H1 (cell line): ENCODE results near the gene KCNJ2. TPM values are rescaled to one million over a fixed set of nuclear protein-coding genes. Genes with fewer than 3 reads are reported as not detected.

Experiments used
- BRCA1 ChIP-seq: IDR thresholded peaks from 2 replicates; pipeline ENCODE4 v1.6.1; 2012; ENCODE audit warnings: low read depth, low read length, improper control_type of control experiment
- CBX8 ChIP-seq: fragments of 300-800, 300-1000 bp; sonication (generic); IDR thresholded peaks from 2 replicates; pipeline ENCODE4 v1.7.1; 2016; ENCODE audit warnings: low read depth, low read length, borderline replicate concordance
- CTBP2 ChIP-seq: IDR thresholded peaks from 2 replicates; pipeline ENCODE4 v1.7.0; 2011; ENCODE audit warnings: borderline replicate concordance, mild to moderate bottlenecking, moderate library complexity, mixed read lengths, low read length; ENCODE audit not compliant: insufficient read depth, insufficient read length
- PHF8 ChIP-seq: fragments of 200-600 bp; sonication (generic); conservative IDR thresholded peaks from 2 replicates; pipeline ENCODE4 v1.7.1; 2012; ENCODE audit warnings: low read depth, mild to moderate bottlenecking, inconsistent platforms, low read length, moderate library complexity
- RBBP5 ChIP-seq: IDR thresholded peaks from 2 replicates; pipeline ENCODE4 v1.7.1; 2012; ENCODE audit warnings: low read depth, mild to moderate bottlenecking, inconsistent platforms, low read length, moderate library complexity, borderline replicate concordance
- polyA plus RNA-seq, 7 experiments: library from polyadenylated mRNA; depleted of rRNA in 3 of 7; stranded (reverse) in 5 of 7; unstranded in 2 of 7; fragments of >200 nt in 5 of 7; fragments of 200-250 nt in 2 of 7; gene quantifications; 1 replicate in 5 of 7; 2 replicates in 1 of 7; 4 replicates in 1 of 7; pipeline versions ENCODE4 v1.2.1 to v1.2.3, GENCODE V29; 2011 to 2013; ENCODE audit warnings: missing spikeins in 2 of 7, mixed read lengths in 2 of 7
- total RNA-seq: library from RNA; stranded (reverse); fragmentation: NEBNext Ultra II Directional; extraction: Animal tissue kit (Norgen Biotek cat#: 25700); gene quantifications from 2 replicates; pipeline ENCODE4 v1.2.1, GENCODE V29; 2021
- TF ChIP-seq, protein P1 (sequence below): fragments of 300-600 bp; sonication (generic); IDR thresholded peaks from 2 replicates; pipeline ENCODE4 v1.7.1; 2012; ENCODE audit warnings: low read length, moderate library complexity, mild to moderate bottlenecking, inconsistent platforms; ENCODE audit not compliant: insufficient replicate concordance

The KCNJ2 gene
- total and polyA plus RNA-seq, 2 of the 8 experiments (the other 6 are each of a cell fraction or from before 2014, with no cell fraction given), result 0.23 to 0.76 TPM

DNA sequence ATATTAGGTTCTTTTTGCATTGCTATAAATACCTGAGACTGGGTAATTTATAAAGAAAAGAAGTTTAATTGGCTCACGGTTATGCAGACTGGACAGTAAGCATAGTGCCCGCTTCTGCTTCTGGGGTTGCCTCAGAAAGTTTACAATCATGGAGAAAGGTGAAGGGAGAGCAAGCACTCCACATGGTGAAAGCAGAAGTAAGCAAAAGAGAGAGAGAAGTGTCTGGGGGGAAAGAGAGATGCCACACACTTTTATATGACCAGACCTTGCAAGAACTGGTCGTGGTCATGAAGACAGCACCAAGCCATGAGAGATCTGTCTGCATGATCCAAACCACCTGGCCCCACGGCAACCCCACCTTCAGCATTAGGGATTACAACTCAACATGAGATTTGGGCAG is 48.9 kb upstream of the KCNJ2 start (continued):
- TF ChIP-seq BRCA1 (no peak), RBBP5 (no peak), CTBP2 (no peak), CBX8 (no peak), PHF8 (no peak)
- TF ChIP-seq, protein P1, sequence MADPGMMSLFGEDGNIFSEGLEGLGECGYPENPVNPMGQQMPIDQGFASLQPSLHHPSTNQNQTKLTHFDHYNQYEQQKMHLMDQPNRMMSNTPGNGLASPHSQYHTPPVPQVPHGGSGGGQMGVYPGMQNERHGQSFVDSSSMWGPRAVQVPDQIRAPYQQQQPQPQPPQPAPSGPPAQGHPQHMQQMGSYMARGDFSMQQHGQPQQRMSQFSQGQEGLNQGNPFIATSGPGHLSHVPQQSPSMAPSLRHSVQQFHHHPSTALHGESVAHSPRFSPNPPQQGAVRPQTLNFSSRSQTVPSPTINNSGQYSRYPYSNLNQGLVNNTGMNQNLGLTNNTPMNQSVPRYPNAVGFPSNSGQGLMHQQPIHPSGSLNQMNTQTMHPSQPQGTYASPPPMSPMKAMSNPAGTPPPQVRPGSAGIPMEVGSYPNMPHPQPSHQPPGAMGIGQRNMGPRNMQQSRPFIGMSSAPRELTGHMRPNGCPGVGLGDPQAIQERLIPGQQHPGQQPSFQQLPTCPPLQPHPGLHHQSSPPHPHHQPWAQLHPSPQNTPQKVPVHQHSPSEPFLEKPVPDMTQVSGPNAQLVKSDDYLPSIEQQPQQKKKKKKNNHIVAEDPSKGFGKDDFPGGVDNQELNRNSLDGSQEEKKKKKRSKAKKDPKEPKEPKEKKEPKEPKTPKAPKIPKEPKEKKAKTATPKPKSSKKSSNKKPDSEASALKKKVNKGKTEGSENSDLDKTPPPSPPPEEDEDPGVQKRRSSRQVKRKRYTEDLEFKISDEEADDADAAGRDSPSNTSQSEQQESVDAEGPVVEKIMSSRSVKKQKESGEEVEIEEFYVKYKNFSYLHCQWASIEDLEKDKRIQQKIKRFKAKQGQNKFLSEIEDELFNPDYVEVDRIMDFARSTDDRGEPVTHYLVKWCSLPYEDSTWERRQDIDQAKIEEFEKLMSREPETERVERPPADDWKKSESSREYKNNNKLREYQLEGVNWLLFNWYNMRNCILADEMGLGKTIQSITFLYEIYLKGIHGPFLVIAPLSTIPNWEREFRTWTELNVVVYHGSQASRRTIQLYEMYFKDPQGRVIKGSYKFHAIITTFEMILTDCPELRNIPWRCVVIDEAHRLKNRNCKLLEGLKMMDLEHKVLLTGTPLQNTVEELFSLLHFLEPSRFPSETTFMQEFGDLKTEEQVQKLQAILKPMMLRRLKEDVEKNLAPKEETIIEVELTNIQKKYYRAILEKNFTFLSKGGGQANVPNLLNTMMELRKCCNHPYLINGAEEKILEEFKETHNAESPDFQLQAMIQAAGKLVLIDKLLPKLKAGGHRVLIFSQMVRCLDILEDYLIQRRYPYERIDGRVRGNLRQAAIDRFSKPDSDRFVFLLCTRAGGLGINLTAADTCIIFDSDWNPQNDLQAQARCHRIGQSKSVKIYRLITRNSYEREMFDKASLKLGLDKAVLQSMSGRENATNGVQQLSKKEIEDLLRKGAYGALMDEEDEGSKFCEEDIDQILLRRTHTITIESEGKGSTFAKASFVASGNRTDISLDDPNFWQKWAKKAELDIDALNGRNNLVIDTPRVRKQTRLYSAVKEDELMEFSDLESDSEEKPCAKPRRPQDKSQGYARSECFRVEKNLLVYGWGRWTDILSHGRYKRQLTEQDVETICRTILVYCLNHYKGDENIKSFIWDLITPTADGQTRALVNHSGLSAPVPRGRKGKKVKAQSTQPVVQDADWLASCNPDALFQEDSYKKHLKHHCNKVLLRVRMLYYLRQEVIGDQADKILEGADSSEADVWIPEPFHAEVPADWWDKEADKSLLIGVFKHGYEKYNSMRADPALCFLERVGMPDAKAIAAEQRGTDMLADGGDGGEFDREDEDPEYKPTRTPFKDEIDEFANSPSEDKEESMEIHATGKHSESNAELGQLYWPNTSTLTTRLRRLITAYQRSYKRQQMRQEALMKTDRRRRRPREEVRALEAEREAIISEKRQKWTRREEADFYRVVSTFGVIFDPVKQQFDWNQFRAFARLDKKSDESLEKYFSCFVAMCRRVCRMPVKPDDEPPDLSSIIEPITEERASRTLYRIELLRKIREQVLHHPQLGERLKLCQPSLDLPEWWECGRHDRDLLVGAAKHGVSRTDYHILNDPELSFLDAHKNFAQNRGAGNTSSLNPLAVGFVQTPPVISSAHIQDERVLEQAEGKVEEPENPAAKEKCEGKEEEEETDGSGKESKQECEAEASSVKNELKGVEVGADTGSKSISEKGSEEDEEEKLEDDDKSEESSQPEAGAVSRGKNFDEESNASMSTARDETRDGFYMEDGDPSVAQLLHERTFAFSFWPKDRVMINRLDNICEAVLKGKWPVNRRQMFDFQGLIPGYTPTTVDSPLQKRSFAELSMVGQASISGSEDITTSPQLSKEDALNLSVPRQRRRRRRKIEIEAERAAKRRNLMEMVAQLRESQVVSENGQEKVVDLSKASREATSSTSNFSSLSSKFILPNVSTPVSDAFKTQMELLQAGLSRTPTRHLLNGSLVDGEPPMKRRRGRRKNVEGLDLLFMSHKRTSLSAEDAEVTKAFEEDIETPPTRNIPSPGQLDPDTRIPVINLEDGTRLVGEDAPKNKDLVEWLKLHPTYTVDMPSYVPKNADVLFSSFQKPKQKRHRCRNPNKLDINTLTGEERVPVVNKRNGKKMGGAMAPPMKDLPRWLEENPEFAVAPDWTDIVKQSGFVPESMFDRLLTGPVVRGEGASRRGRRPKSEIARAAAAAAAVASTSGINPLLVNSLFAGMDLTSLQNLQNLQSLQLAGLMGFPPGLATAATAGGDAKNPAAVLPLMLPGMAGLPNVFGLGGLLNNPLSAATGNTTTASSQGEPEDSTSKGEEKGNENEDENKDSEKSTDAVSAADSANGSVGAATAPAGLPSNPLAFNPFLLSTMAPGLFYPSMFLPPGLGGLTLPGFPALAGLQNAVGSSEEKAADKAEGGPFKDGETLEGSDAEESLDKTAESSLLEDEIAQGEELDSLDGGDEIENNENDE, result no peak
